Fibroblast of upper back skin (primary cell): ENCODE data around the gene POU3F3.

Source experiments
- DNase-seq: peaks from one replicate; pipeline ENCODE4 v3.0.0-alpha.2; 2013

Gene POU3F3

DNA sequence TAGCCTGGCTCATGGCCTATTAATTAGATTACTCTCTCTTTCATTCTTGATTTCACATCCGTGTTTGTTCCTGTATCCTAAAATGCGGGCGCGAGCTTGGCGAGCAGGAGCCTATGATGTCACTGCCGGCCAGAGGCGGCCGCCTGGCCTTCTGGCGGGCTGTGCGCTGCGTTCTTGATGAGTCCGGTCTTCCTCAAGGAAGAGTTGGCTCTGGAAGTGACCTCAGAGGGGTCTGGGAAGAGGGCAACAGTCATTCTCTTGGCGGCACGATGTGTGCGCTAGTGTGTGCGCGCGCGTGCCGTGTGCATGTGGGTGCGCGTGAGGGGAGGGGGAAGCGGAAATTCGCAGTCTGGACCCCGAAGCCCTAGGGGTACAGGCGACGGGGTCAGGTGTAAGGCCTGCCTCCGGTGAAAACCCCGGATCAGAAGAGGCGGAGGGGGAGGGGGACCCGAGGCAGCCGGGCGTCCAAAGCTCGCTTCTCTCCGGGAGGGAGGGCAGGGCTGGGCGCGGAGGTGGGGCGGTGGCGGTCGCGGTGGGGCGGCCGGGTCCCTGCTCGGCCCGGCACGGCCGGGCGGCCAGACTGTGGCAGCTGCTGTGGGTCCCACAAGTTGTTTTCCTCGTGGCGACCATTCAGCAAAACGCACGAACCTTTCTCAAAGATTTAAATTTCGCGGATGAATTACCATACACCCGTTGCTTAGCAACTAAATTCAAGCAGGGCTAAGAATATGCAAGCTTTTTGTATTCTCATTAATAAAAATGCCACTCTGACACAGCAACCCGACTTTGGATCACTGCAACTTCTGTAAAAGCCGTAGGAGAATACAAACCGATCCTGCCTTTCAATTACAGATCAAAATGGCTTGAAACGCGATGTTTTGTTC is 8.4 kb downstream of the POU3F3 start:
- no peak for DNase-seq

DNA sequence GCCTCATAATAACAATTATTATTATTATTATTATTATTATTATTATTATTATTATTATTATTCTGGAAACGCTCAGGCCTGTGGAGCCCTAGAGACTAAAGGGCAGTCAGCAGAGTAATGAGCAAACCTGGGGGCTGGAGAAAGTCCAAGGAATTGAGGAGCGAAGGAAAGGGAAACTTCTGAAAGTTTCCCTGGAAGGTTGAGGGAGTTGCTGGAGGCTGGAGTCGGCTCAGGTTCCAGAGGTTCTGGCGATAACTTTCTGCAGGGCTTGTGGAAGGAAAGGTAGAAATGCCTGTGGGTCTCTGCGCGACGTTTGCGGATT is 9.2 kb downstream of the POU3F3 start:
- no peak for DNase-seq

DNA sequence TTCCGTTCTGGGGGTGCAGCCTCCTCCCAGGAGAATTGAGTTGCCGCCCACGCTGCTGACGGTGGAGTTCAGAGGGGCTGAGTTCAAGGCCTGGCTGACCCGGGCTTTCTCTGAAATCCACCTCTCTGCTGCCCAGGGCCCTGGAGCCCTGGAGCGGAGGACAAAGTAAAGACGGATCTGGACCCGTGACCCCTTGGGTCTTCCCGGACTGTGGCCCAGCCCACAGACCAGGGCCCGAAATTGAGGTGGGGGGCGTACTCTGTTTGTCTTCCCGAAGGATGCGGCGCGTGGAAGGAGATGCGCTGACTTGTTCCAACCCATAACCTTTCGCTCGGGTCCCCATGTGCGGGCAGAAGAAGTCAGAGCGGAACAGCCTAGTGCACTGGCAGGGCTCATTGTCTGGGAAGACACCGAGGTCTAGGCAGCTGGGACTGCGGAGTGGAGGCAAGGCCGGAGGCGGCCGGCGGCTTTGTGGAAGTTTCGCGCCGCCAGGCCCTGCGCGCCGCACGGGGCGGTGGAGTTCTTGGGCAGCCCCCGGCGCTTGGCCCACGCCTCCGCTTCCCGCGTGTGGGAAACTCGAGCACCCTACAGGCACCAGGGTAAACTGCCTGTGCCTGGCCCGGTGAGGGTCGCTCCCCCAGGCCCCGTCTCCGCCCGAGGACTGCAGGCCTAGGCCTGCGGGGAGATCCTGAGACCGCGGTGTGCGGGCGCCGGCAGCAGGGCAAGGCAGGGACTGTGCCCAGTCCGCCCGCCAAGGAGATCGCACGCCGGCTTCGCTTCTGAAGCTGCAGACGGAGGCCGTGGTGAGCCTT is 9.8 kb downstream of the POU3F3 start:
- no peak for DNase-seq

DNA sequence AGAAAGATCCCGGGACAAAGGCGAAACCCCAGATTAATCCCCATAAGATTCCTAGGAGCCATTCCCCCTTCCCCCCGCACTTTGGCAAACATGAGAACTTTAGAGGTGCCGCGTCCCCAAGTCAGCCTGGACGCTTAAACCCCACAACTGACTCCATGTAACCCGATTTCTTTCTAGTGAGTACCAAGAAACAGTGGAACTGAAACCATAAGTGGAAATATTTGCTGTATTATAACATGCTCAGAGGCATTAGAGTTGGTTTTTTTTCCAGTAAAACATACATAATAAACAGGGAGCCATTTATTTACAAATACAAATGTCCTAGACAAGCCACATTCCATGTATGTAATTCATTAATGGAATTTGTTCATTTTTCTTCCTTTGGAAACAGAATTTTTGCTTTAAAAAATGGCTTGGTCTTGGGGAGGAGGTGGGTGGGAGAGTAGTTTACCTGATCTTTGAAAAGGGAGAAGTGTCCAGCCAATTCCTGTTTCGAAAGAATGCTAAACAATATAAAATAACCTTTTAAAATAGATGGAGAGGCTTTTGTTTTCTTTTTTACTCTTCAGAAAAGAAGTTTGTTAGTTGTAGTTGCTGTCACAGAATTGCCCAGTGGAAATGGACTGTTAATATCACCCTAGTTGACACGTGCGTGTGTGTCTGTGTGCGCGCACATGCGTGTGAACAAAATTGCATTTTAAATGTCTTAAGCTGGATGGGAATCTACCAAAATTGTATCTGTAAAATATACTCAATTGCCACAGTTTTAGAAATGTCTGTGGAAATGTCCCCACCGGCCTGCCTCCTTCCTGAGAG is 10.6 kb downstream of the POU3F3 start:
- no peak for DNase-seq

DNA sequence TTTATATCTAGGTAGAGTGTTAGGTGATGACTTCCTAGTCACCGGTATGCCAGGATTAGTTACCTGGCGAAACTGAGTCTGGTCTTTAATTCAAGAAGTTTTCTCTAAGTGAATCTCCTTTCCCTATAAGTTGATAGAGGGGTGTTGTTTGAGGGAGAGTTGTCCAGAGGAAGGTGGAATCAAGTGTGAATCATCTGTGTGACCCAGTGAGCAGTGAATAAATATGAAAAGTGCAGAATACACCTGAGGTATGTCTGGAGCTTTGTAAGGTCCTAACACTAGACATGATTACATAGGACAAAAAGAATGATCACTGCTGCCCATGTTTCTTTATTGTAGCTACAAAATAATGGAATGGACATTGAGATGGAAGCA is 11.2 kb downstream of the POU3F3 start:
- DNase-seq: no peak

DNA sequence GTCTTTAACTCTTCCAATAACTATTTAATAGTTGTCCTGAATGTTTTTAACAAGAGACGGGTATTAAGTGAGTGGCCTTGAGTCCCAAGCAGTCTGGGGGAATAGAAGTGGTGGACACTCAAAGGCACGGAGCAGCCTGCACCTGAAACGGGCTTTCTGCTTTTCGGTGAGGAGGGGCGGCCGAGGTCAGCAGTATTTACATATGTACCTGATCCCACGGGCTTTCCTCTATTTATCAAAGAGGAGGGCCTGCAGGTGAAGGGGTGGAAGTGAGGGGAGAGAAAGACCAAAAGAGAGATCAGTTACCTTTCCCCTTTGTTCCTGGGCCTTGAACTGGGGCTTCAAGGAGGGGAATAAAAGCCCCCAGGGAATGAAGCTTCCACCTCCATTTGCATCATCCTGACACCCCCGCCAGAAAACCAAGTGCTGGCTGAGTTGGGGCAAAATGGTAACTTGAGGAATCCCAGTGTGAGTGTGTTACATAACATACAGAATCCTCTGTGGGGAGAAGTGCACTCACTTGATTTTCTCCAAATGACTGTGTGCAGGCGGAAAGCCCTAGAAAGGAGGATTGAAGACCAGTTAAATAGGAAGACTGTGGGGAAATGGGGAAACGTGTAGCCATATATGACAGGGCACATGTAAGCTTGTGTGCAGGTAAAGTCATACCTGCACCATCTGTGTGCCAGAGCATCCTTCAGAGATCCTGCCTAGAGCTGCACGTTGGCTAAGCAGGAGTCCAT is 12.4 kb downstream of the POU3F3 start:
- DNase-seq: no peak

DNA sequence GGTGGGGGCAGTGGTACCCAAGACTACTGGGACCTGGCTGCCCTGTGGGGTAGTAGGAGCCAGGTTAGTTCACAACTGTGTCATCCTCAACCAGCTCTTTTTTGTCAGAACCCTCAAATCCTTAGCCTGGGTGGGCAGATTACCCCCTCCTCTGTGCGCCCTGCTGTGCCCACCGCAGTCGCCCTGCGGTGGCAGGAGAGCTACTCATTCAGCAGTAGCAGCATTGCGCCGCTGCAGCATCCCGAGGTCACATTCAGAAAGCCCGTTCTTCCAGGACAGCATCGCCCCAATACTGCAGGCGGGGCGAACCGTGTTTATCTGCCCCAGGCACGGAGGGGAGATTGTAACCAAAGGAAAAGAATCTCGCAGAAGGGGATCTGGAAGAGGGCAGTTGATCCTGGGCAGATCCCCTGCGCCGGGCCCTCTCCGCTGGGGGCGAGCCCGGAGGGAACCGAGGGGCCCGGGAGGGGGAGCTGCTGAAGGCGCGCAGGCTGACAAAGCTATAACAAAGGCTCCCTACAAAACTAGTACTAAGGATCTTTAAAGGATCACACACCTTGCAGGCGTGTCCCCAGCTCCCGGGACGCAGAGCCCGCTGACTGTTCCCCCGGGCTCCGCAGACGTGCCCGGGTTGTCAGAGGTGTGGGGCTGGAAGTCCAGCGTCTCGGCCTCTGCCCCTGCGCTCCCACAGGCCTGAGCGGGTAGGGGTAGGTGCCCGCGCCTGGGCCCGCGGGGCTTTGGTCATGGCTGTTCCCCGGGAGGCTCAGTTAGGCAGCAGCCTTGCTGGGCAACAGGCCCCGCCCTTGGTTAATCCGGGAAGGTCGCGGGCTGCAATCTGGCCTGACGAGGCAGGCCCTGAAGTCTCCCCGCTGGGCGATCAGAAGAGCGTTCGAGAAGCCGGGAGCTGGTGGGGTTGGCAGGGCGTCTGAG is 13.2 kb downstream of the POU3F3 start:
- no peak for DNase-seq

DNA sequence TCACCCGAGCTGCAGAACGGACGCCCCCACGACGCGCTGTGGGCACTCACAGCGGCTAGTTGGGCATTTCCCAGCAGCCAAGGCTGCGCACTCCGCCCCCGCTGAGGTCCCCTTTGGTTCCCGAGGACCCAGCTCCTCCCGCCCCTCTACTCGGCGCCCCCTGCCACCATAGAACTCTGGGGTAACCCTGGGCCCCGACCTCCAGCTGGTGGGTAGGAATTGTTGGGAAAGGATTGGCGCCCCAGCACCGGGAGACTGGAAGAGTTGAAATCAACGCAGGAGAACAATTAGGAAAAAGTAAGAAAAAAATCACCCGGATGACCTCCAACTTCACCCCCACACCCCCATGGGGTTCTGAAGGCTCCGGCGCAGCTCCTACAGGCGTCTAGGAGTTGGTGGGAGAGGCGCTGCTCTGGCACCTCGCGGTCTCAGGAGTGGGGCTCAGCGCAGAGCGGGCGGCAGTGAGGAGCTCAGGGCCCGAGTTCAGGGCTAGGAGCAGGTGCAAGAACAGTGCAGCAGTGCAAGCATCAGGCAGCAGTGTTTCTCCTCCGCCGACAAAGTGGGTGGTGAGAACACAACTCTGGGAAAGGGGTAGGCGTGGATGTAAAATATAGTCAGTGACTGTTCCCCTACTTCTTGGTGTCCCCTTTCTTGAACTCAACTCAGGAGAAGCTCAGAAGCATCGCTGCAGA is 14.0 kb downstream of the POU3F3 start:
- no peak for DNase-seq

DNA sequence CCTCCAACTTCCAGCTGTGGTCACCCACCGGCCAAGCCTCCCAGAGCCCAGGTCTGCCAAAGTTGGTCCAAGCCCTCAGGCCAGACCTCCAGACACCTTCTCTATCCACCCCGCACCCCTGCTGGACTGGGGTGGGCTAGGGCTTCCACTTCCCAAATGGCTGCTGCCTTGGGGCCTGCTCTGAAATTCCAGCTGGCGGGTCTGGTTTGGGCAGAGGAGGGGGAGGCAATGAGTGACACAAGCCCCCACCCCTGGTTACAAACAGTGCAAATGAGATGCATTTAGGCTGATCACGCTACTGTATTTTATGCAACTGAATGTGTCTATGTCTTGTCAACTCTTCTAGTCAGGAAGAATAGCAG is 14.6 kb downstream of the POU3F3 start:
- no peak for DNase-seq

DNA sequence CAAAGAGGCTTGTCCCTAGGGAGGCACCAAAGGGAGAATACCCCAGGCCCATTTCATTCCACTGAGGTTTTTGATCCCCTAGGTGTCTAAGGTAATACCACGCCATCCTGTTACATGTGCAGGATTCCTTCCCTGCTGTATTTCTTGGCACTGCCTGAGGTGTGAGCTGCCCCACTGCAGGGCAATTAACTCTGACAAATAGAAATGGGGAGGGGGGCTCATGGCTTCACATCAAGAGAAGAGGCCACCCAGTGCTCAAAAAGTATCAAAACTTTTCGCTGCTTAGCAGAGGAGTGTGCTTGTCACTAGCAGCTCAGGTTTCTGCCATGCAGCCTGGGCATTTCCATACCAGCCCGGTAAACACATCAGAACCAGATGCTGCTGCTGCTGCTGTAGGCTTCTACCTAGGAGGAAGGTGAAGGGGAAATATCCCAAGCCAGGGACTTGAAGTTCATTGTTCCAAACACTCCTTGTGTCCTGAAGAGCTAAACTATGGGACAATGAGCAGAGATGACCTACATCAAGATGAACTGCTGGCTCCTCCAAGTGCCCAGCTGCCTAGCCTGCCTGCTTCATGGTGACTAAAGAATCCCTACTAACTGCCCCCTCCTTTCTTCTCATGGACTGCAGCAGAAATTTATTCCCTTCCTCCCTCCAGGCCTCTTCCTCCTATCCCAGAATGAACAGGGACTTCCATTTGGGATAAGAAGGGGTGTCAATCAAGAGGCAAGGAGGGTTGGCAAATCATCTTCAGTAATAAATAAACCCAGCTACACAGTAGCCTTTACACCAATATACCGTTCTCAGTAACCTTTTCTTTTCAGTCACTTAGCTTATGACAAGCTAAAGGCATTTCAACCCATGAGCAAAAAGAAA is 16.4 kb downstream of the POU3F3 start:
- DNase-seq: no peak

DNA sequence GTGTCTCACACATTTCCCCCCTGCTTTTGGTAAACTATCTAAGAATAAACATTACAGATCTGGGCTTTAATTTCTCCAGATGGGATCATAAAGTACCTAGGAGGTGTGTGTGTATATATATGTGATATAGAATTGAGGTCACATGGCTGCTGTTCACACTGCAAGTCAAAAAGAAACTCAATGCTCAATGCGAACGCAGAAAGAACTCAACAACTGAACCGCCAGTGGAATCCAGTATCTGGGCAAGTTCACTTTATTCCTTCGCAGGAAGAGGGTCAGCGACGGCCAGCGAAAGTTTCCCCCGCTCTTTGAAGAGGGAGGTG is 17.7 kb downstream of the POU3F3 start:
- DNase-seq: no peak

DNA sequence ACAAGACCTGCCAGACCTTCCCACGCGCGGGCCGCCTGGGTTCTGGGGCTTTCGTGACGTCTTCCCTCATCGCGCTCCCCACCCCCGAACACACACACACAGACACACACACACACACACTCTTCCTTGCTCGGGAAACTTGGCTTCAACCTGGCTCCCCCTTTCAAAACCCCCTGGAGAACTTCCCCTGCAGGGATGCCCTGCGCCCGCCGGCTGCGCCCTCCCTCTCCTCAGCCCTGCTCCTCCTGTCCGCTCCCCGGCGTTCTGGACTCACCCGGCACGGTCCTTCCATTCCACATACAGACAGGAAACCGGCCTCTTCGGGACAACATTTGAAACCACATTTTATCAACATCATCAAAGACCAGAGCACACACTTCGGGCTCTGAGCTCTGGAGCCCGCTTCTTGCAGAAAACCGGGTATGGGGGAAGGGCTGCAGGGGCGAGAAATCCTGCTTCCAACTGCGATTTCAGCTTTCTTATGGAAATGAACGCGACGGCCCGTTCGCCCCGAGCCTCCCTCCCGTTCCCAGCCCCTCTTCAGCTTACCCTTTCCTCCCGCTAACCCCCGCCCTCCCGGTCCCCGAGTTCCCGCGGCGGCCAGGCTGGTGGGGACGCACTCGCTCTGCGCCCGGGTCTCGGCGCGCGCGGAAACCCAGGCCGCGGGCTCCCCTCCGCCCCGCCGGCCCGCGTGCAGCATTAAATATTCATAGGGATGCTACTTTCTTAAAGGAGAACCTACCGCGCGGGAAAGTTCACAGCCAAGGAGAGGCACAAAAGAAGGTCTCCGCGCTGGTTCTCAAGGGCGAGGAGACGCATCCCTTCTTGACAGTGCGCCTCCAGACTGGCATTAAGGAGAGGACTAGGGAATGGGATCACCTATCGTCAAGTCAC is 18.3 kb downstream of the POU3F3 start:
- DNase-seq: no peak

DNA sequence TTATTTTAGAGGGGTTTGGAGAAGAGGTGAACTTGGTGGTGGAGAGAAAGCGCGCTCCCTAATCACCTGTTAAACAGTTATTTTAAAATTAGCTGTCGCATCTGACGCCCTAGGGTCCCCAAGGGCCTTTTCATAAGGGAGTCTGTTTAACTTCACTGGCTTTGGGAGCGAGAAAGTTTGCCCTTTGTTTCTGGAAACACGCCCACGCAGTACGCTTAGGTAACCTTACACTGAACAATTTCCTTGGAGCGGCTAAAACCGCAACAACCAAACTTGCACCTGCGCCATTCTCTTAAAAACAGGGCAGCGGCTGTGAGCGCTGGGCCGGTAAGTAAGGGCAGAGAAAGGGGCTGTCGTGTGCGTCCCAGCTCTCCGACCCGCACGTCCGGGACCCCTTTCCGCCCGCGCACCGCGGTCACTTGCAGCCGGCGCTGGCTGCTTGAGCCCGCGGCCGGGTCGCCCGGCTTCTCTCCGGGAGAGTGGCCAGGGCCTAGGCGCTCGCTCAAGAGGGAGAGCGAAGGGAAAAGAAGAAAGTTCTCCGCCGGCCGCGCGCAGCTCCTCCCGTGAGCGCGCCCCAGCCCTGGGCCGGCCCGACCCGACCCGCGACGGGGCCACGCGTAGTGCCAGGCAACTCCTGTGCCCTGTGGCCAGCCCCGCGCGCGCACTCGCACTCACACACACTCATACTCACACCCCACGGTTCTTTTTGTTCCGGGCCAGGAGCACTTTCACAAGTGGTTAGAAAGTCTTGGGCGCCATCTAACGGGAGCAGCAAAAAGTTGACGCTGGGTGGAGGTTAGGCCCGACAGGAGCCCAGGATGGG is 19.2 kb downstream of the POU3F3 start:
- peak; percentile 67 for DNase-seq

DNA sequence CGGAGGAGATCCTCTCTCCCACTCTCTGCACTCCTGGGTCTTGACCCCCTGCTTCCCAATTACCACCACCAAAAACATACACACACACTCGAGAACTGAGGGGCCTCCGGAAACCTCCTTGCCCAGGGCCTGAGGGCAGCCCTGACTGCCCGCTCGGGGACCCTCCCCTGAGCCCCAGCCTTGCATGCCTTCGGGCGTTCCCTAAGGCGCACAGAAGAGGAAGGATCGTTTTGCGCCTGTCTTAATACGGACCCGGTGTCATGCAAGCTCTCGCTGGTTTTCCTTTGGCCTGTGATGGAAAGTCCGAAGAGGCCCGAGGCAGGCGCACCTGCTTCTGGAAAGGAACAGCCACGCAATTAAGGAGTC is 19.8 kb downstream of the POU3F3 start:
- no peak for DNase-seq

DNA sequence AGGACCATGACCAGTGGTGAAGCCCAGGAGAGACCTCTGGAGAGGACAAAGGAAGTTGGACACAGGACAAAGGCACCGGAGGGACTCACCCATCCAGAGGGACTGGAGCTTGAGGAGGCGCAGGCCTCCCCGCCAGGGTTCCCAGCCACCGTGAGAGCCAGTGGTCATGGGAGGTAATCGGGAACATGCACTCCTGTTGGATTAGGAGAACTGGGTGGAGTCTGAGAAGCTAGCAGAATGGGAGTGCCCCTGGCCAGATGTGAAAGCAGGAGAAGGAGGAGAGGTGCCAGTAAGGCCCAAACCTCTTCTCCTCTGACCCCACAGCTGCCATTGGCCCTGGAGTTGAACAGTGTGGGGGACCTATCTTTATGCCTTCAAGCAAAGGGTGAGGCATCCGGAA is 20.3 kb downstream of the POU3F3 start:
- DNase-seq: no peak

DNA sequence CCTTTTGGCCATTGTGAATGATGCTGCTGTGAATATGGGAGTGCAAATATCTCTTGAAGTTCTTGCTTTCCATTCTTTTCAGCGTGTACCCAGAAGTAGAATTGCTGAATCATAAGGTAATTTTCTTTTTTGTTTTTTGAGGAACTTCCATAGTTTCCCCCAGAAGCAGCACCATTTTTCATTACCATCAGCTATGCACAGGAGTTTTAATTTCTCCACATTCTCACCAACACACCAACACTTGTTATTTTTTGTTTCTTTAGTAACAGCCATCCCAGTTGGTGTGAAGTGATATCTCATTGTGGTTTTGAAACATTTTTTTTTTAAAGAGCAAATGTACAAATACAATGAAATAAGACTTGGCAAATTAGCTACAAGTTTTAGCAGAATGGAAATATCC is 21.3 kb downstream of the POU3F3 start:
- DNase-seq: no peak

DNA sequence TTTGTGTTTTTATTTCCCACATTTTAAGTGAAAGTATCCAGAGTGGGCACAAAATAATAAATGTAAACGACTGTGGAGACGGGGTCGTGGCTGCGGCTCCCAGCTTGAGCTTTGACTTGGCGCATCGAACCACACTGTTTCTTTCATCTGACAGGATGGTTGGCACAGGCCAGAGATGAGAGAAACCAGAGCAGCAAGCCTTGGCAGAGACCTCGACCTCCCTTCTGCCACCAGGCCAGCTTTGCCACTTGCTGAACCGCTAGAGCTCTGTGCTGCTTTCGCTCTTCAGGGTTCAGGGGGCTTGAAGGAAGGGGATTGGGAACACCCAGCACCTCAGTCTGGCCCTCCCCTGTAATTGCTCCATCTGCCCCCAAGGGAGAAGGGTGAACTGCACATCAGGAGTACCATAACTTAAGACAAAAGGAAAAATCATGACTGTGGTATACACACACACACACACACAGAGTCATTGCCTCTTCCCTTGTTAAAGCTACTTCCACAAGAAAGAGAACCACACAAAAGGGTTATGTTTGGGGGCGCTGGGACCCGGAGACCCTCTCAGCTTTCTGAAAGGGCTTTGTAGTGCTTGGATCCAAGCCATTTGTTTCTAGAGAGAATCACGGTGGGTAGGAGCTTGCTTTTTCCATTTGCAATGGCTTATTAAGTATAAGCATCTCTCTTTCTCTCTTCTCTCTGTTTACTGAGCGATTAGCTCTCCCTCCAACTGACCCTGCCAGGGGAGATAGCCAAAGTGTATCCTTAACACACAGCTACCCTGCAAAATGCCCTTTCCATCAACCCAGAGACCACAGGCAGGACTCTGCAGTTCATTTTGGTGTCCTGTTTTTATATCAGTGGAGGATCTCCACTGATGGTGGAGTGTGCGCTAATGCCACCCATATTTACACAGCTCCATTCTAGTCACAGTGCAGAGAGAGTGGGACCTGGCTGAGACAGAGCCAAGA is 23.0 kb downstream of the POU3F3 start:
- no peak for DNase-seq
